T-cell (primary cell): ENCODE data around the gene SPHK2. TPM values are rescaled to one million over a fixed set of nuclear protein-coding genes. Genes with fewer than 3 reads are reported as not detected.

Experiments
- ATAC-seq, 4 experiments: fragments of 200-7000 bp in 3 of 4; fragments of 150-1000 bp in 1 of 4; cut with Tn5 transposase; replicated peaks in 1 of 4; 1 replicate in 3 of 4; 2 replicates in 1 of 4; pipeline ENCODE4 v1.10.0; 2021; ENCODE audit warnings: moderate library complexity in 3 of 4, mild to moderate bottlenecking in 2 of 4, moderate number of reproducible peaks in 1 of 4
- CTCF ChIA-PET, 2 donors: fragments of 300-600 bp; sonication (Branson Sonifier 250); formaldehyde crosslinking; loops; one replicate each; lab custom pipeline; 2022; ENCODE audit warnings: antibody characterized with exemption in 2 of 2; lab: Charles Lee
- POLR2A ChIA-PET, 2 donors: fragments of 300-600 bp; sonication (Branson Sonifier 250); formaldehyde crosslinking; loops; one replicate each; lab custom pipeline; 2022; ENCODE audit warnings: antibody characterized with exemption in 2 of 2; lab: Charles Lee
- DNase-seq, 35 experiments: peaks; one replicate each; pipeline versions ENCODE4 v3.0.0 to v3.0.0-alpha.2; 2013 to 2023
- H3K27ac ChIP-seq: one replicate; pipeline ENCODE4 v1.5.1; 2013; ENCODE audit warnings: low read length
- H3K27me3 ChIP-seq, 2 experiments: replicated peaks in 1 of 2; 1 replicate in 1 of 2; 2 replicates in 1 of 2; pipeline versions ENCODE4 v1.6.1 to v1.7.0; 2013; ENCODE audit warnings: low read length in 1 of 2, mixed read lengths in 1 of 2; ENCODE audit not compliant: control insufficient read depth in 2 of 2, insufficient read depth in 2 of 2; ENCODE audit errors: extremely low read depth in 1 of 2
- H3K36me3 ChIP-seq, 2 donors: 1 replicate in 1 of 2; 2 replicates in 1 of 2; pipeline versions ENCODE4 v1.6.1 to v1.7.0; 2013; ENCODE audit warnings: low read length in 1 of 2; ENCODE audit not compliant: control insufficient read depth in 2 of 2, insufficient read depth in 1 of 2; ENCODE audit errors: extremely low read depth in 1 of 2
- H3K4me1 ChIP-seq, 2 experiments: 1 replicate in 1 of 2; 2 replicates in 1 of 2; pipeline versions ENCODE4 v1.6.1 to v1.7.0; 2013; ENCODE audit warnings: low read length in 2 of 2, mixed read lengths in 1 of 2; ENCODE audit not compliant: insufficient read depth in 2 of 2, control insufficient read depth in 1 of 2; ENCODE audit errors: extremely low read depth in 1 of 2
- H3K4me3 ChIP-seq, 2 donors: 1 replicate in 1 of 2; 2 replicates in 1 of 2; pipeline versions ENCODE4 v1.5.1 to v1.7.0; 2013; ENCODE audit warnings: mild to moderate bottlenecking in 2 of 2, low read length in 1 of 2, moderate library complexity in 1 of 2; ENCODE audit not compliant: control insufficient read depth in 1 of 2; ENCODE audit errors: extremely low read depth in 1 of 2
- H3K9me3 ChIP-seq: 2 replicates; pipeline ENCODE4 v1.7.0; 2013
- H3K27ac Mint-ChIP-seq, 2 donors: one replicate each; pipeline ENCODE4 v1.8.0; 2020 to 2021; ENCODE audit warnings: mild to moderate bottlenecking in 2 of 2, mixed read lengths in 2 of 2
- H3K27me3 Mint-ChIP-seq, 2 donors: one replicate each; pipeline ENCODE4 v1.8.0; 2021 to 2022; ENCODE audit warnings: mixed read lengths in 2 of 2
- H3K36me3 Mint-ChIP-seq: one replicate; pipeline ENCODE4 v1.8.0; 2021; ENCODE audit warnings: mixed read lengths
- H3K4me1 Mint-ChIP-seq, 3 donors: one replicate each; pipeline ENCODE4 v1.8.0; 2020 to 2022; ENCODE audit warnings: mixed read lengths in 3 of 3, mild to moderate bottlenecking in 1 of 3
- H3K4me3 Mint-ChIP-seq, 3 donors: one replicate each; pipeline ENCODE4 v1.8.0; 2020 to 2022; ENCODE audit warnings: mild to moderate bottlenecking in 3 of 3, mixed read lengths in 3 of 3, moderate library complexity in 3 of 3
- H3K9me3 Mint-ChIP-seq, 3 donors: one replicate each; pipeline ENCODE4 v1.8.0; 2020 to 2022; ENCODE audit warnings: mixed read lengths in 3 of 3
- WGBS: methylation state at CpG from one replicate; pipeline ENCODE4 v1.1.5; 2013; ENCODE audit warnings: missing lambda C conversion rate; ENCODE audit not compliant: insufficient coverage; 5-methylcytosine and 5-hydroxymethylcytosine counted together
- total RNA-seq, 35 experiments: library from RNA in 6 of 35; stranded (reverse) in 6 of 35; fragments of 120-200 nt in 1 of 35; gene quantifications; one replicate each; pipeline versions ENCODE4 v1.2.1 to v1.2.4 and lab custom pipeline; 2013 to 2026

Gene SPHK2
- total RNA-seq, 5 donors from 2014 or later (not counting 1 experiment from before 2014, with no cell fraction given) = 18.0 to 37.0 (median 31.8) TPM

DNA sequence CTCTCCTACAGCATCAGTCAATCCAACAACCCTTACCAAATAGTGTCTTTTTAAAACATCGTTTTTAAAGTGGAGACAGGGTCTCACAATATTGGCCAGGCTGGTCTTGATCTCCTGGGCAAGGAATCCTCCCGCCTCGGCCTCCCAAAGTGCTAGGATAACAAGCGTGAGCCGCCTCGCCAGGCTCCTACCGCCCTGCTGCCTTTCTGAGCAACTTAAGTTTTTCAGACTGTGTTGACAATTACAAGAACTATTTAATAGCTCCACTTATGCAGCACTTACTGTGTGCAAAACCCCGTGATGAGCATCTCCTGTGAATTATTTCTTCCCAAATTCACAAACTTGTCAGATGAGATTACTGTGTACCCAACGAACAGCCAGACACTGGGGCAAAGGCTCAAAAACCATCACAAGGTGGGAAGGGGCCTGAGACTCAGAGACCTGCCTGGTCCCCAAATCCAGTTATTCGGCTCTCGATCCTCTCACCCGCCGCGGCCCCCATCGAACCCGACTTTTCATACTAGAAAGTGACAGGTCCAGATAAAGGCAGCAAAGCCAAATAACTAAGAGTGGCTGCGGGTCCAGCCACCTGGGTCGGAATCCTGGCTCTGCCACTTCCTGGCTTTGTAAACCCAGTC, 909 bp upstream of the SPHK2 start:
- Mint-ChIP-seq H3K4me1 (peaks cover 37 to 55% (median 46%) of the 10 kb centered on the region in 3 donors), H3K9me3 (no peaks in the 10 kb centered on the region), H3K27me3 (no peaks in the 10 kb centered on the region), H3K36me3 (peaks cover 32% of the 10 kb centered on the region), H3K27ac (peak overlapping the region; percentile 97 to 98), H3K4me3 (peak overlapping the region; percentile 94 to 95 (median 95))
- Histone ChIP-seq H3K9me3 (no peaks in the 10 kb centered on the region), H3K27ac (peak overlapping the region; percentile 87), H3K36me3 (peaks cover 21 to 31% of the 10 kb centered on the region in 2 donors), H3K4me3 (peak overlapping the region; percentile 94 to 100), H3K27me3 (peaks cover 0 to 2% of the 10 kb centered on the region in 2 experiments), H3K4me1 (peaks cover 17 to 57% of the 10 kb centered on the region in 2 experiments)
- ChIA-PET CTCF (interaction anchor here in 1 of 2 donors (0.5 to 1.1 kb wide), 3 partner anchors 177 to 1957 kb away, joined by 3 read pairs; no protein-coding TSS in a partner anchor), POLR2A (interaction anchor here in 1 of 2 donors (0.6 kb wide), 1 partner anchor 116 kb away, joined by 4 read pairs; no protein-coding TSS in a partner anchor)
- ATAC-seq (no peak), DNase-seq (peak in 1 of 35 experiments; percentile 27)
- WGBS = 2% methylated on average over 17 of the region's 18 CpGs

GRCh38 chr19:48619692-48620585, 633 bp downstream of the SPHK2 start:
- 50% methylated on average over 4 of the region's 6 CpGs for WGBS
- Histone ChIP-seq H3K27me3 (peaks cover 0 to 2% of the 10 kb centered on the region in 2 experiments), H3K36me3 (peaks cover 18 to 29% of the 10 kb centered on the region in 2 donors), H3K4me1 (peaks cover 24 to 72% of the 10 kb centered on the region in 2 experiments), H3K9me3 (no peaks in the 10 kb centered on the region), H3K4me3 (peak overlapping the region; percentile 94 to 100), H3K27ac (peak overlapping the region; percentile 87)
- Mint-ChIP-seq H3K4me3 (peak overlapping the region; percentile 94 to 95 (median 95)), H3K4me1 (peaks cover 52 to 67% (median 58%) of the 10 kb centered on the region in 3 donors), H3K27me3 (no peaks in the 10 kb centered on the region), H3K9me3 (no peaks in the 10 kb centered on the region), H3K27ac (peak overlapping the region; percentile 97 to 98), H3K36me3 (peaks cover 36% of the 10 kb centered on the region)
- ChIA-PET POLR2A (no interaction called here), CTCF (interaction anchor here in 1 of 2 donors (0.6 to 1.2 kb wide), 4 partner anchors 15 to 374 kb away, joined by 3 to 6 read pairs (median 4); partner anchors contain the start of gene RUVBL2)
- no peak for ATAC-seq
- no peak for DNase-seq

- DNase-seq (peak in 1 of 35 experiments; percentile 13), ATAC-seq (no peak)
- H3K4me1 Mint-ChIP-seq = peaks cover 40 to 58% (median 51%) of the 10 kb centered on the region in 3 donors
- 52% methylated on average over 7 of the region's 8 CpGs for WGBS
- POLR2A ChIA-PET = interaction anchor here in 1 of 2 donors (0.6 kb wide), 1 partner anchor 14 kb away, joined by 3 read pairs; no protein-coding TSS in a partner anchor
- H3K9me3 Mint-ChIP-seq = no peaks in the 10 kb centered on the region
- H3K4me3 Mint-ChIP-seq = peak overlapping the region; percentile 78 to 81 (median 79)
- CTCF ChIA-PET = interaction anchor here in 1 of 2 donors (0.6 to 0.7 kb wide), 2 partner anchors 116 to 179 kb away, joined by 3 read pairs; no protein-coding TSS in a partner anchor
- Histone ChIP-seq H3K36me3 (peaks cover 0 to under 1% of the 10 kb centered on the region in 2 donors), H3K9me3 (no peaks in the 10 kb centered on the region), H3K27me3 (peaks cover 0 to 2% of the 10 kb centered on the region in 2 experiments), H3K4me3 (peak overlapping the region; percentile 1 to 53), H3K4me1 (peaks cover 12 to 55% of the 10 kb centered on the region in 2 experiments), H3K27ac (peak overlapping the region; percentile 42)
- peaks cover 19% of the 10 kb centered on the region for H3K36me3 Mint-ChIP-seq
- peak overlapping the region; percentile 96 for H3K27ac Mint-ChIP-seq
- H3K27me3 Mint-ChIP-seq = no peaks in the 10 kb centered on the region
Observed at GRCh38 chr19:48623556-48624066, 4.3 kb downstream of the SPHK2 start.

DNA sequence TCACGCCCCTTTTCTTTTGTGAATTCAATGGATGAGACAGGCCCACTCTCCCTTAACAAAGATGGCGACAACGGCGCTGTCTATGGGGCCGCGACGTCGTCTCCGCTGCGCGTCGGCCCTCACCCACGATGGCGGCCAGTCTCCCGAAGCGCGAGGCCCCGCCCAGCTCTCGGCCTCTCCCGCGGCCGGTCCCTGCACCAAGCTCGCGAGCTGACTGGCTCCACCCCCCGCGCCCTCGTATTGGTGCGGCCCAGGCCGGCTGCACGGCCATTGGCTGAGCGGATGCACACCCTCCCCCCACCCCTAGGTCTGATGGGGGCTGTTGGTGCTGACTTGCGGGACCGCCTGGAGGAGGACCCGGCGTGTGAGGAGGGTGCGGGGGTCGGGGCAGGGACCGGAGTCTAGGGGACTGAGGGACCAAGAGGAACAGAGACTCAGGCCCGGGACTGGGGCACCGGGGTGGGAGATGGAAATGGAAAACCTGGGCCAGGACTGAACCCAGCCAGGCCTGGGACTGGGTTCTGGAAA, 4.8 kb downstream of the SPHK2 start:
- Histone ChIP-seq H3K9me3 (no peaks in the 10 kb centered on the region), H3K4me3 (peak overlapping the region; percentile 39 to 53), H3K36me3 (peaks cover 1 to 6% of the 10 kb centered on the region in 2 donors), H3K4me1 (peaks cover 12 to 54% of the 10 kb centered on the region in 2 experiments), H3K27me3 (no peaks in the 10 kb centered on the region), H3K27ac (peak overlapping the region; percentile 66)
- Mint-ChIP-seq H3K27me3 (no peaks in the 10 kb centered on the region), H3K36me3 (peaks cover 17% of the 10 kb centered on the region), H3K4me1 (peaks cover 36 to 55% (median 49%) of the 10 kb centered on the region in 3 donors), H3K4me3 (peak overlapping the region; percentile 78 to 81 (median 79)), H3K27ac (peak overlapping the region; percentile 96), H3K9me3 (no peaks in the 10 kb centered on the region)
- ChIA-PET CTCF (interaction anchor here in 1 of 2 donors (0.6 kb wide), 1 partner anchor 305 kb away, joined by 3 read pairs; no protein-coding TSS in a partner anchor), POLR2A (no interaction called here)
- WGBS = under 1% methylated on average over 23 of the region's 40 CpGs
- ATAC-seq = peak; percentile 74 to 79 (median 77)
- DNase-seq = peak; percentile 77 to 97 (median 86)

GRCh38 chr19:48624791-48625723, 5.8 kb downstream of the SPHK2 start:
- peaks cover 12 to 50% of the 10 kb centered on the region in 2 experiments for H3K4me1 ChIP-seq
- ATAC-seq = no peak
- peaks cover 11 to 13% of the 10 kb centered on the region in 2 donors for H3K36me3 ChIP-seq
- Mint-ChIP-seq H3K36me3 (peaks cover 18% of the 10 kb centered on the region), H3K27me3 (no peaks in the 10 kb centered on the region), H3K9me3 (no peaks in the 10 kb centered on the region), H3K4me3 (peak overlapping the region; percentile 13 to 78 (median 32)), H3K27ac (peak overlapping the region; percentile 96), H3K4me1 (peaks cover 30 to 47% (median 43%) of the 10 kb centered on the region in 3 donors)
- POLR2A ChIA-PET = no interaction called here
- H3K27me3 ChIP-seq = no peaks in the 10 kb centered on the region
- peak overlapping the region; percentile 66 for H3K27ac ChIP-seq
- H3K9me3 ChIP-seq = no peaks in the 10 kb centered on the region
- WGBS = 73% methylated on average over 11 of the region's 24 CpGs
- no peak for DNase-seq
- CTCF ChIA-PET = no interaction called here
- H3K4me3 ChIP-seq = peak overlapping the region in 1 of 2 donors; percentile 38
